Activated CD4-positive, alpha-beta T cell treated with anti-CD3 and anti-CD28 coated beads, Interleukin-2, amount 10 ng/mL, durations not matched to agents 7 days and 5 days (primary cell): ENCODE measurements around the gene SH3RF3. TPM values are rescaled to one million over a fixed set of nuclear protein-coding genes. Genes with fewer than 3 reads are reported as not detected.

Experiments
- CTCF ChIA-PET: fragments of 350-600 bp; sonication (Branson Sonifier 250); formaldehyde crosslinking; loops from one replicate; lab custom pipeline; 2021; ENCODE audit warnings: antibody characterized with exemption; lab: Charles Lee
- POLR2A ChIA-PET: fragments of 350-600 bp; sonication (Branson Sonifier 250); formaldehyde crosslinking; loops from one replicate; lab custom pipeline; 2021; ENCODE audit warnings: antibody characterized with exemption; lab: Charles Lee
- DNase-seq: peaks from one replicate; pipeline ENCODE4 v3.0.0-alpha.2; 2020
- H3K27ac Mint-ChIP-seq: one replicate; pipeline ENCODE4 v1.8.0; 2021; ENCODE audit warnings: mild to moderate bottlenecking, moderate library complexity, mixed read lengths
- H3K27me3 Mint-ChIP-seq: one replicate; pipeline ENCODE4 v1.8.0; 2021; ENCODE audit warnings: mixed read lengths
- H3K36me3 Mint-ChIP-seq: one replicate; pipeline ENCODE4 v1.8.0; 2021; ENCODE audit warnings: low read depth, mixed read lengths
- H3K4me1 Mint-ChIP-seq: one replicate; pipeline ENCODE4 v1.8.0; 2021; ENCODE audit warnings: mixed read lengths
- H3K4me3 Mint-ChIP-seq: one replicate; pipeline ENCODE4 v1.8.0; 2021; ENCODE audit warnings: mild to moderate bottlenecking, moderate library complexity, mixed read lengths
- H3K9me3 Mint-ChIP-seq: one replicate; pipeline ENCODE4 v1.8.0; 2021; ENCODE audit warnings: mixed read lengths
- total RNA-seq, 2 experiments: library from RNA; stranded (reverse); gene quantifications; one replicate each; pipeline ENCODE4 v1.2.3, GENCODE V29; 2021

The SH3RF3 gene
- total RNA-seq, 2 experiments from 2014 or later, result 0.08 to 0.17 TPM

DNA sequence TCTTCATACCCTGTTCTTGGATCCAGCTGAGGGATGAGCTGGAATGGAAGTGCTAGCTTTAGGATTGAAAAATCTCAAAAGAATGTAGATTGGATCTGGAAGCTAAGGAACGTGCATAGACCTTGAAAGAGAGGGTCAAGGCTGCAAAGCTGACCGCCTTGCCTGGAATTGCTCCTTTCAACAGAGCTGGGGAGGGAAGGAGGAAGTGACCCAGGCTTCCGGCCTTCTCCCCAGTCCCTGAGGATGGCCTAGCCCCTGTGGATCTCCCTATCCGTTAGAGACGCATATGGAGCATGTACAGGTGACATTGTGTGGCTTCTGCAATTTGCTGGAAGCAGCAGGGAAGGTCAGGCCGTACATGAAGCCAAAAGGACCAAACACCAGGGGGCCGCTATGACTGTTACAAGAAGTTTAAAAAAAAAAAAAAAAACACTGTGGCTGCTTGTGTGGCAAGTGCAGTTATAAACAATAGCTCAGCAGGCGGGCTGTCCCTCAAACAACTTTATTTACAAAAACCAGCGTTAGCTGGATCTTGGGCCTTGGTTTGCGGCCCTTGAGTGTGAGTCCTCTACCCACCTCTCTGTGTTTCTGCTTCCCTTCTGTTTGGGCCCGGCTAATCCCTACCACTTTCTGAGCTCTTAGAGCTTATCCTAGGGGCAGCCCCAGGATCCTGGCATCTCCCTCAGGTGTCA lies 257.1 kb downstream of the SH3RF3 start:
- no peak overlapping the region for H3K27ac Mint-ChIP-seq
- H3K4me1 Mint-ChIP-seq, result no peaks in the 10 kb centered on the region
- POLR2A ChIA-PET, result no interaction called here
- no peak for DNase-seq
- H3K9me3 Mint-ChIP-seq, result no peaks in the 10 kb centered on the region
- no peak overlapping the region for H3K4me3 Mint-ChIP-seq
- no peaks in the 10 kb centered on the region for H3K27me3 Mint-ChIP-seq
- CTCF ChIA-PET, result no interaction called here
- no peaks in the 10 kb centered on the region for H3K36me3 Mint-ChIP-seq

DNA sequence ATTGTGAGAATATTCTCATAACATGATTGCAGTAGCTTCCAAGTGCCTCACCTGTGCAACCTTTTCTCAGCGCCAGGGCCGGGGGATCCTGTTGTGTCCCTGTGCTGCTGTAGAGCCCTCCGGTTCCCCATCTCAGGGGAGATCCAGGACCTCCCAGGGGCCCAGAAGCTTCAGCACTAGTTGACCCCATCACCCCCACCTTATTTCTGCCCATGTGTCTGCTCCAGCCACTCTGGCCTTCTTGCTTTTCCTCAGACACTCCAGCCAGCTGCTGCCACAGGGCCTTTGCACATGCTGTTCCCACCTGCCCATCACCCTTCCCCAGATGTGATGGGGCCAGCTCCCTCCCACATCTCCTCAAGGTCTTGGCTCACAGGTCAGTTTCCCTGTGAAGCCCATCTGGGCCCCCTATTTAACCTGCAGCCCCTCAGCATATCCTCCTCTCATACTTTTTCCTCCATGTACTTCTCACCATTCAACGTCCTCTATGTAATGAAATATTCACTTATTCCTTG lies 258.3 kb downstream of the SH3RF3 start:
- DNase-seq, result no peak
- H3K9me3 Mint-ChIP-seq, result no peaks in the 10 kb centered on the region
- CTCF ChIA-PET, result no interaction called here

DNA sequence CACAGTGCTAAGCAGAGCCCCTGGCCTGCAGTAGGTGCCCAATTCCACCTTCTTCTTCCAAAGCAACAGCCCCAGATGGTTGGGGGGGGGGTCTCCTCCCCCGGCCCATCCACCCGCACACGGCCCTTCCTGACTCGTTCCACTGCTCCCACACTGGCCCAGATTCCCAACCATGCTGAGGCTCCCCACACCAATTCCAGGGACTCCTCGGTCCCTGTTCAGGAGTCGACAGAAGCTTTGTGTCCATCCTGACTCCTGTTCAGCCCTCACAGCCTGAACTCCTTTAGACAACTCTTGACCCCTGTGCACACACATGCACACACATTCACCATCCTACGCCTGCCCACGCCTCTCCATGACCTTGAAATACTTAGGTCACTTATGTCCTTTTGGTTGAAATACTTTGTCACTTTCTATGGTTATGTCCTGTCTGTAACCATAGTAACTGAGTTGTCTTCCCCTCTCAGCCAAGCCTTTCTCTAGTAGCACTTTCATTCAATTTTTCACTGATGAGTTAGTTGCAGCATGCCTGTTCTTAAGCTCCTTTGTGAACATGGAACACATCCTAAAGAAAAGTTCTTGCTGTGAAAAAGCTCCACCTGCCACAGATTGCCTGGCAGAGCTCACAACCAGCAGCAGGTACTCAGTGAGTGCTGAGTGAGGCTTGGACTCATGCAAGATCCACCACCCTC lies 258.9 kb downstream of the SH3RF3 start:
- no peaks in the 10 kb centered on the region for H3K4me1 Mint-ChIP-seq
- no peak overlapping the region for H3K27ac Mint-ChIP-seq
- ChIA-PET CTCF (interaction anchor here (0.6 to 1.2 kb wide), 2 partner anchors 11 to 158 kb away, joined by 3 to 4 read pairs; no protein-coding TSS in a partner anchor), POLR2A (no interaction called here)
- H3K27me3 Mint-ChIP-seq, result no peaks in the 10 kb centered on the region
- no peak for DNase-seq
- no peaks in the 10 kb centered on the region for H3K9me3 Mint-ChIP-seq
- no peak overlapping the region for H3K4me3 Mint-ChIP-seq
- H3K36me3 Mint-ChIP-seq, result no peaks in the 10 kb centered on the region

More for the DNA sequence above, 258.3 kb downstream of the SH3RF3 start:
- POLR2A ChIA-PET, result no interaction called here
- Mint-ChIP-seq H3K27me3 (no peaks in the 10 kb centered on the region), H3K36me3 (no peaks in the 10 kb centered on the region), H3K4me1 (no peaks in the 10 kb centered on the region), H3K4me3 (no peak overlapping the region), H3K27ac (no peak overlapping the region)

DNA sequence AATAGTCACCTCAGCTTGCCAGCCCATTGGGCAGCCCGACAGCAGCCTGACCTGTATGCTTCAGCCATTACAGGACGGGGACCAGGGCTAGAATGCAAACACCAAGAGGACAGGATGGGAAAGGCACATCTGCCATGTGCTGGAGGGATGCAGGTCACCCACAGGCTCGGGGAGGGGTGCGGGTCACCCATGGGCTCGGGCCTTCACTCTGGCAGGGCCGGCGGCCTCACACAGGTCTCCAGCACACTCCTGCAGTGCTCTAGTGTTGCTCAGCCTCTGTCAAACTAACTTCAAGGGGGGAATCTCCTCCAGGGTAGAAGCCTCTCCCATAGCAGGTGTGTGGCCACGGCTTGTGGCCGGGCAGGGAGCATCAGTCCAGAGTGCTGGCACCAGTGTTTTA lies 262.2 kb downstream of the SH3RF3 start:
- Mint-ChIP-seq H3K4me3 (no peak overlapping the region), H3K4me1 (no peaks in the 10 kb centered on the region), H3K36me3 (no peaks in the 10 kb centered on the region), H3K27me3 (no peaks in the 10 kb centered on the region), H3K27ac (no peak overlapping the region), H3K9me3 (no peaks in the 10 kb centered on the region)
- no peak for DNase-seq
- ChIA-PET POLR2A (no interaction called here), CTCF (interaction anchor here (0.7 kb wide), 1 partner anchor 13 kb away, joined by 3 read pairs; no protein-coding TSS in a partner anchor)

DNA sequence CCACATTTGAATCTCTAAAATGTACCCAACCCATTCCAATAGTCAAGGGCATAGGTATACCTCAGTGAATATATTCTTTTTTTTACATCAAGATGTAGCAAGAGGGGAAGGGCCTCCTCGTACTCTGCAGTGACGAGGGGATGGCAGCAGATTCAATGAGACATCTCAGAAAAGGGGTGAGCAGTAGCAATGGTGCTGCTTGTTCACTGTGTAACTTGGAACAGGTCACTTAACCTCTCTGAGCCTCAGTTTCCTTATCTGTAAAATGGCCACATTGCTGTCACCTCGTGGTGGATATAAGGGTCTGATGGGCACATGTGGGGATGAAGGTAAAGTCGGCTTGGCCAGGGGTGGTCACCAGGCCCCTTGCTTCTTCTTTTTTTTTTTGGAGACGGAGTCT lies 263.1 kb downstream of the SH3RF3 start:
- Mint-ChIP-seq H3K9me3 (no peaks in the 10 kb centered on the region), H3K36me3 (no peaks in the 10 kb centered on the region), H3K4me1 (peaks cover under 1% of the 10 kb centered on the region), H3K27ac (no peak overlapping the region), H3K27me3 (no peaks in the 10 kb centered on the region), H3K4me3 (no peak overlapping the region)
- ChIA-PET POLR2A (no interaction called here), CTCF (no interaction called here)
- DNase-seq, result no peak

DNA sequence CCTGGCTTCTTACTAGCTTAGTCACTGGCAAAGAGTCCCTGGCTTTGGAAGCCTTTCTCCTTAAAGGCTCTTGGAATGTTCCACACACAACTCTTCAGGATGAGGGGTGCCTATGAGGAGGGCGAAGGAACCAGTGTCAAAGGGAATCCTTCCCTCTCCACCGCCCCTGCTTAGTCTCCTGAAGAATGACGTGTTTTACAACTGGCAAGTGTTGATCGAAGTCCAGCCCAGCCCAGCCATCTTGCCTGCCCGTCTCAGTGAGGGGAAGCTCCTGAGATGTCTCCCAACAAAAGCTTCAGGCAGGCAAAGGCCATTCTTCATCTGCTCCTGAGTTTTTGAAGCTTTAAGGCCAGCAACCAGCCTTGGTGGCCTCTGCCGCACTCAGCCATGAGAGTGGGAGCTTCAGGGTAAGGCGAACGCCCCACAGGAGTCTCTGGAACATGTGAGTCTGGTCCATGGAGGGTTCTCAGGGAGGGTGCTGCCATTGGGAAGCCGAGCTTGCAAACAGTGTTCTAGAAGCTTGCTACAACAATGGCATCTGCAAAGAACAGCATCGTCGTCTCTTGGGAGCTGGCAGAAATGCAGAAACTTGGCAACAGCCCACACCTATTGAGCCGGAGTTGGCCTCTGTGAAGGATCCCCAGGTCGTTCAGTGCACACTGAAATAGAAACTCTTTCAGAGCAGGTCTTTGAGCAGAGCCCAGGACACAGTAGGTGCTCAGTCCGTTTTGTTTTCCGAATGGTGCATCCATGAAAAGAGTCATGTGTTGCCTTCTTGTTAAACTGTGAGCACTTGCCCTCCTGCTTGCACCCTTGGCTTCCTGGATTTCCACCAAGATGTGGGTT lies 264.0 kb downstream of the SH3RF3 start:
- H3K27ac Mint-ChIP-seq, result no peak overlapping the region
- H3K4me1 Mint-ChIP-seq, result peaks cover 7% of the 10 kb centered on the region
- H3K9me3 Mint-ChIP-seq, result no peaks in the 10 kb centered on the region
- no peak for DNase-seq
- no peaks in the 10 kb centered on the region for H3K36me3 Mint-ChIP-seq
- ChIA-PET POLR2A (no interaction called here), CTCF (interaction anchor here (0.6 kb wide), 1 partner anchor 367 kb away, joined by 5 read pairs; no protein-coding TSS in a partner anchor)
- no peaks in the 10 kb centered on the region for H3K27me3 Mint-ChIP-seq
- H3K4me3 Mint-ChIP-seq, result no peak overlapping the region

DNA sequence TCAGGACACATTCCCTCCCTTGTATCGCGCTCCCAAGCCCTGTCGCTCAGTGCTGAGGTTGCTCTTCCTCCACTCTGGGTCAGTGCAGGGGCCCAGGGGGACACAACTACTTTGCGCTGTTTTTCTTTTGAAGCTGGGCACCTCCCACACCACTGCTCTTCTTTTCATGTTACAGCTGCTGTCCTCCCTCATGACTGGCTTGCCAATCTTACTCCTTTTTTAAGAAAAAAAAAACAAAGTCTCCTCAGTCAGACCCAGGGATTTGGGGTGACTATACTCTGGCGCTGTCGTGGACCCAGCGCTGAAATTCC lies 264.6 kb downstream of the SH3RF3 start:
- POLR2A ChIA-PET, result no interaction called here
- Mint-ChIP-seq H3K4me1 (peaks cover 7% of the 10 kb centered on the region), H3K9me3 (no peaks in the 10 kb centered on the region), H3K27me3 (no peaks in the 10 kb centered on the region), H3K27ac (no peak overlapping the region), H3K36me3 (no peaks in the 10 kb centered on the region), H3K4me3 (no peak overlapping the region)
- no peak for DNase-seq
- CTCF ChIA-PET, result interaction anchor here (0.6 kb wide), 1 partner anchor 368 kb away, joined by 5 read pairs; no protein-coding TSS in a partner anchor

DNA sequence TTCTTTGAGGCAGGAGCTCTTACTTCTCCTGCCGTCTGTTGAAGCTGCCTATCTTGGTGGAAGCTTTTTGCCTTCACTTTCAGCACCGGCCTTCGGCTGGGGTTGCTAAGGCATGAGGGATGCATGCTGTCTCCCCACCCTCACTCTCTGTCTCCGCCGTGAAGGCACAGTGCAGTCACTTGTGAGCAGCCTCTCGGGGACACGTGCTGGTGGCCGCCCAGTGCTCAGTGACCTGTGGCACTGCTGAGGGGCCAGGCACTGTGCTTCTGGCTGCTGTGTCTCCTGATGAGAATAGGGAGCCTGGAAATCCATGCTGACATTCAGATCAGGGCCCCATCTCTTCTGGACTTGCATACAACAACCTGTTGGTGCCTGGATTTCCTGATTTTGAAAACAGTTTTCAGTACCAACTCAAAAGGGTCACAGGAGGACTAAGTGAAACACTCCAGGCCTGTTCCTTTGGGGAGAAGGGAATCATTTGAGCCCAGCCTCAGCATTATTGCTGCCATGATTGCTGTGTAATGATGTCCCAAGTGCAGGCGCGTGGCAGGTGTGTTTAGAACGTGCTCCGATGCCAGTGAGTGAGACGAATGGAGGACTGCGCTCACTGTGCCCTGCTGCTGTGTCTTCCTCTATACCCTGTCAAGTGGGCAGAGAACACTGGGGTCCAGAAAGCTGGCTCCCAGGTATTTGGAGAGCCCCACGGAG lies 266.6 kb downstream of the SH3RF3 start:
- Mint-ChIP-seq H3K9me3 (no peaks in the 10 kb centered on the region), H3K4me1 (peaks cover 7% of the 10 kb centered on the region), H3K27me3 (no peaks in the 10 kb centered on the region), H3K4me3 (no peak overlapping the region), H3K36me3 (no peaks in the 10 kb centered on the region), H3K27ac (no peak overlapping the region)
- ChIA-PET POLR2A (no interaction called here), CTCF (no interaction called here)
- no peak for DNase-seq

DNA sequence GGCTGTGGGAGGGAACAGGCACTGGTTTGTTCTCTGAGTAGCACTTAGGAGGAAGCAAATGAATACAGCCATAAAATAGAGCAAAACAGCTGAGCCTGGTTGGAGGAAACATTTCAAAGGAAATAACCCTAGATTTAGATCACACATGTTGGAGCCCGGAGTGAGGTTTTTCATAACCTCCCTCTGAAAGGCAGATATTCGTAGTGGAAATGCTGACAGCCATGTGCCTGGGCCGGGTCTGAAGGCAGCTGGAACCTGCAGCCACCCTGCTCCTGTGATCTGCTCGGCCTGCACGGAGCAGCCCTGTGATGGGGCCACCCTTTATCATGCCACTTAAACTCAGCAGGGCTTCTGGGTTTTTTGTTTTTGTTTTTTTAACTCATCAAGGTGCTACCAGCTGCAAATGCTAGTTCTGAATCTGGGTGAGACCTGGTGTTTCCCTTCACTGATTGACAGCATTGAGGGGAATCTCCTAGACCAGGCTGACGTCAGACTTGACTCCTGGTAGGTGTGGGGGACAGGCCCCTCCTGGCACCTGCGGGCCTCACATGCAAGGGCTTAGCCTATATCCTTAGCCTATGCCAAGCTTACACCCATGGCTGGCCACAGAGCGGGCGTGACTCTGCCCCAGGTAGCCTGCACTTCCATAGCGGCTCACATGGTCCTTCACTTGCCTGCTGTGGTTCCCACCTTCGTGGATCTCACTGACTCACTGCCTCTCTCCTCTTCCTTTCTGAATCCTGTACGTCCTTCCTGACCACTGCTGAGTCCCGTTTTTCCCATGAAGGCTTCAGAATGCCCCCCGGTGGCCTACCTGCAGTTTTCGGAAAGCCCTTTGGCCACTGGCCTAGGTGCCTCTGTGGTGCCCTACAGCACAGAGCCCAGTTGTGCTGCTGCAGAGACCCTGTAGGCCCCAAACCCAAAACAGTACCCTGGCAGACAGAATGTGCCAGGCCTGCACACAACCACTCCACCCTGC lies 267.5 kb downstream of the SH3RF3 start:
- H3K4me1 Mint-ChIP-seq, result peaks cover 7% of the 10 kb centered on the region
- no peaks in the 10 kb centered on the region for H3K27me3 Mint-ChIP-seq
- H3K36me3 Mint-ChIP-seq, result no peaks in the 10 kb centered on the region
- ChIA-PET CTCF (no interaction called here), POLR2A (no interaction called here)
- no peak overlapping the region for H3K4me3 Mint-ChIP-seq
- H3K27ac Mint-ChIP-seq, result no peak overlapping the region
- no peaks in the 10 kb centered on the region for H3K9me3 Mint-ChIP-seq
- no peak for DNase-seq

DNA sequence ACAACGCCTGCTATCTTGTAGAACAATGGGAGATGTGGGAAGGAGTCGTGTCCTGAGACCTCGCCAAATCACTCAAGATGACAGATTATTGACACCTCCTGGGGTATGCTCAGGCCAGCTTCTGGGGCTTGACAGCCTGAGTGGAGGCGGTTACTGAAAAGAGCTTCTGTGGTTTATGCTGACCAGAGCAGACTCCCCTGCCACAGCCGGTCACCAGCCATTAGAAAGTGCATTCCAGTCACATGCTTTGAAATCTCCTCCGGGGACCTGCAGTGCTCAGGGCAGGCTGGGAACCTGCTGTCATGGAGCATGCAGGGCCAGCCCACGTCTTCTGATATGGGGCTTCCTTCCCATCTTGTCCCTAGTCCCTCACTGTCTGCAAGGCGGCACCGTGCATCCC lies 268.9 kb downstream of the SH3RF3 start:
- Mint-ChIP-seq H3K36me3 (no peaks in the 10 kb centered on the region), H3K9me3 (no peaks in the 10 kb centered on the region), H3K4me3 (no peak overlapping the region), H3K27ac (no peak overlapping the region), H3K27me3 (no peaks in the 10 kb centered on the region), H3K4me1 (peaks cover 7% of the 10 kb centered on the region)
- POLR2A ChIA-PET, result no interaction called here
- no peak for DNase-seq
- CTCF ChIA-PET, result no interaction called here

DNA sequence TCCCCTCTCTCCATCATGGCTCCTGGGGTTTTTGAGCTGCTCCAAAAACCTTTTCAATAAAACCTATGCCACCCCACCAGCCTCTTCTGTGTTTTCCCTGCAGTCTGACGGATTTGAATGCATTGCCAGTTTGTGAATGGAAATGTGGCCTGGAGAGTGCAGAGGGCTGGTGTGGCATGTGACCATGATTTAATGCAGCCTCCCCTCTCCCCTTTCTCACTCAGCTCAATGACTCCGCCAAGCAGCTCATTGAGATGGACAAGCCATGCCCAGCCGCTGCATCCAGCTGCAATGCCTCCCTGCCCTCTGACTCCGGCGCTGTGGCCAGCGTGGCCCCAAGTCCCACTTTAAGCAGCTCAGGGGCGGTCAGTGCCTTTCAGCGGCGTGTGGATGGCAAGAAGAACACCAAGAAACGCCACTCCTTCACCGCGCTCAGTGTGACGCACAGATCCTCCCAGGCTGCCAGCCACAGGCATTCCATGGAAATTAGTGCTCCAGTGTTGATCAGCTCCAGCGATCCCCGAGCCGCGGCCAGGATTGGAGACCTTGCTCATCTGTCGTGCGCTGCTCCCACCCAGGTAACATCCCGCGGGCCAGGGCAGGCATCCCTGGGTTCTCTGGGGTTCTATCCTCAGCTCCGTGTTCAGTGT lies 269.5 kb downstream of the SH3RF3 start:
- H3K27ac Mint-ChIP-seq, result no peak overlapping the region
- CTCF ChIA-PET, result interaction anchor here (0.6 to 1.3 kb wide), 2 partner anchors 10 to 101 kb away, joined by 3 to 5 read pairs; no protein-coding TSS in a partner anchor

More for the DNA sequence above, 269.5 kb downstream of the SH3RF3 start:
- H3K36me3 Mint-ChIP-seq, result no peaks in the 10 kb centered on the region
- peaks cover 7% of the 10 kb centered on the region for H3K4me1 Mint-ChIP-seq
- H3K4me3 Mint-ChIP-seq, result no peak overlapping the region
- H3K9me3 Mint-ChIP-seq, result no peaks in the 10 kb centered on the region
- no peaks in the 10 kb centered on the region for H3K27me3 Mint-ChIP-seq
- POLR2A ChIA-PET, result interaction anchor here (0.6 kb wide), 1 partner anchor 38 kb away, joined by 5 read pairs; no protein-coding TSS in a partner anchor
- no peak for DNase-seq
